Measurements from ENCODE around the gene LBX2.

DNA sequence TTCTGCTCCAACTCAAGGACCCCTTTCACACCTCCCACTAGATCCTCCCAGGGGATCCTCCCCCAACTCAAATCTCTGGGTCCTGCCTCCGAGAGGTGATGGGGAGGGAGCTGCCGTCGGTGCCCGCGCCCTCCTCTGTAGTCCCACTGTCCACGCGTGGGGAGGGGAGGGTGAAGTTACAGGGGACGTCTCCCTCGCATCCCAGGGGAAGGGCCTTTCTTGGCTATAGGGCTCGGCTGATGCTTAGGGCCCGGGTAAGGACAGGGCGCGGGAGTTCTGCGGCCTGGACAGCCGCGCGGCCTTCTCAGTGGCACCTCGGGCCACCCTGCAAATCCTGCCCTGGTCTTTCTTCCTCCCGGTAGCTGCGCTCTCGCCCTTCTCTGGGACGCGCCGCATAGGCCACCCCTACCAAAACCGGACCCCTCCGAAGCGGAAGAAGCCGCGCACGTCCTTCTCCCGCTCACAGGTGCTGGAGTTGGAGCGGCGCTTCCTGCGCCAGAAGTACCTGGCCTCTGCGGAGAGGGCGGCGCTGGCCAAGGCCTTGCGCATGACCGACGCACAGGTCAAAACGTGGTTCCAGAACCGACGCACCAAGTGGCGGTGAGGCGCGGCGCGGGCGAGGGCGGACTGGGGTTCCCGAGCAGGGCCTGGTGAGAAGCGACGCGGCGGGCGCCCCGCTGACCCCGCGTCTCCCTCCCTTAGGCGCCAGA lies 16.0 kb upstream of the LBX2 start:
- TF ChIP-seq, protein P1, sequence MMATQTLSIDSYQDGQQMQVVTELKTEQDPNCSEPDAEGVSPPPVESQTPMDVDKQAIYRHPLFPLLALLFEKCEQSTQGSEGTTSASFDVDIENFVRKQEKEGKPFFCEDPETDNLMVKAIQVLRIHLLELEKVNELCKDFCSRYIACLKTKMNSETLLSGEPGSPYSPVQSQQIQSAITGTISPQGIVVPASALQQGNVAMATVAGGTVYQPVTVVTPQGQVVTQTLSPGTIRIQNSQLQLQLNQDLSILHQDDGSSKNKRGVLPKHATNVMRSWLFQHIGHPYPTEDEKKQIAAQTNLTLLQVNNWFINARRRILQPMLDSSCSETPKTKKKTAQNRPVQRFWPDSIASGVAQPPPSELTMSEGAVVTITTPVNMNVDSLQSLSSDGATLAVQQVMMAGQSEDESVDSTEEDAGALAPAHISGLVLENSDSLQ (IDR thresholded peaks at IDR 0.05), result no peak
- no peak for TF ChIP-seq FOXA1 (IDR thresholded peaks at IDR 0.05)
- no peak for TF ChIP-seq CTBP1 (IDR thresholded peaks at IDR 0.05; ENCODE audit: borderline replicate concordance)
- no peak for TF ChIP-seq BHLHE40 (IDR thresholded peaks at IDR 0.05; ENCODE audit: borderline replicate concordance)
- TF ChIP-seq FOXM1 (IDR thresholded peaks at IDR 0.05; ENCODE audit: borderline replicate concordance), result no peak
- TF ChIP-seq ZNF384 (IDR thresholded peaks at IDR 0.05), result no peak
- TF ChIP-seq SP1 (IDR thresholded peaks at IDR 0.05), result no peak
- no peak for TF ChIP-seq NFRKB (IDR thresholded peaks at IDR 0.05)

Data from HEK293T (cell line).